Tibial nerve (tissue), 4 donors: ENCODE data around the gene EPHA3. TPM values are rescaled to one million over a fixed set of nuclear protein-coding genes. Genes with fewer than 3 reads are reported as not detected.

Experiments used
- DNase-seq, 2 donors: peaks; one replicate each; pipeline ENCODE4 v3.0.0-alpha.2; 2019; ENCODE audit warnings: low spot score in 2 of 2
- H3K27ac ChIP-seq, 4 donors: fragments of 200-600 bp; sonication (generic) in 3 of 4; one replicate each; pipeline ENCODE4 v1.5.1; 2017 to 2019; ENCODE audit warnings: mild to moderate bottlenecking in 1 of 4
- H3K27me3 ChIP-seq, 2 donors: fragments of 200-600 bp; sonication (generic) in 1 of 2; one replicate each; pipeline versions ENCODE4 v1.5.1 to v1.6.0; 2017 to 2019
- H3K36me3 ChIP-seq, 3 donors: fragments of 200-600 bp; sonication (generic); one replicate each; pipeline ENCODE4 v1.5.1; 2018 to 2019
- H3K4me1 ChIP-seq, 4 donors: fragments of 200-600 bp; sonication (generic) in 3 of 4; one replicate each; pipeline ENCODE4 v1.5.1; 2017 to 2019
- H3K4me3 ChIP-seq, 4 donors: fragments of 200-600 bp; sonication (generic) in 3 of 4; one replicate each; pipeline ENCODE4 v1.5.1; 2017 to 2019; ENCODE audit warnings: mild to moderate bottlenecking in 1 of 4, moderate library complexity in 1 of 4
- H3K9me3 ChIP-seq, 4 donors: fragments of 200-600 bp; sonication (generic) in 3 of 4; one replicate each; pipeline ENCODE4 v1.5.1; 2017 to 2019
- CTCF ChIP-seq, 5 experiments: fragments of 200-600 bp in 3 of 5; fragments of 450-650 bp in 2 of 5; sonication (generic) in 3 of 5; IDR thresholded peaks; one replicate each; pipeline ENCODE4 v1.5.1; 2016 to 2019; ENCODE audit warnings: antibody characterized with exemption in 5 of 5, mild to moderate bottlenecking in 3 of 5, moderate library complexity in 2 of 5
- EP300 ChIP-seq, 2 donors: sonication (generic); formaldehyde crosslinking; IDR thresholded peaks; one replicate each; pipeline ENCODE4 v1.6.1; 2017; ENCODE audit warnings: antibody characterized with exemption in 2 of 2, mild to moderate bottlenecking in 1 of 2
- POLR2A ChIP-seq, 2 donors: fragments of 450-650 bp; IDR thresholded peaks; one replicate each; pipeline ENCODE4 v1.6.1; 2017; ENCODE audit warnings: antibody characterized with exemption in 2 of 2, mild to moderate bottlenecking in 2 of 2, moderate library complexity in 2 of 2
- WGBS, 2 donors: methylation state at CpG; one replicate each; pipeline ENCODE4 v1.1.5; 2018; 5-methylcytosine and 5-hydroxymethylcytosine counted together
- total RNA-seq, 4 donors: library from RNA; depleted of rRNA; stranded (reverse); fragments of >200 nt; gene quantifications; one replicate each; pipeline ENCODE4 v1.1.0, GENCODE V29; 2016

Gene EPHA3
- total RNA-seq, 4 donors from 2014 or later, result 6.1 to 20.1 (median 7.9) TPM

DNA sequence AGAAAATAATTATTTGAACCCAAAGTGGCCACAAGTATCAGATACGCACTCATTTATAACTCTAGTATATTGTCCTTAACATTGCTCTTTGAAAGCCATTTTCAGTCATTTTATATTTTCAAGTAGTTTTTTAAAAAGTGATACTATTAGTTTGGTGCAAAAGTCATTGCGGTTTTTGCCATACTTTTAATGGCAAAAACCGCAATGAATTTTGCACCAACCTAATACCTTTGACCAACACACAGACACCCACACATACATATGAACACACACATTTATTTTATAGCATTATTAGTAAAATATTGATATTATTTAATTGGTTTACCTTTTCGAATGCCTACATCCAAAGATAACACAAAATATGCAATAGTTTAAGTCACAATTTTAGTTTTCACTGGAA, 154.3 kb downstream of the EPHA3 start:
- Histone ChIP-seq H3K27me3 (no peaks in the 10 kb centered on the region), H3K27ac (no peak overlapping the region), H3K4me3 (no peak overlapping the region), H3K4me1 (no peaks in the 10 kb centered on the region), H3K9me3 (no peaks in the 10 kb centered on the region), H3K36me3 (no peaks in the 10 kb centered on the region)
- DNase-seq, result no peak
- 95 to 96% methylated on average over 4 of the region's 4 CpGs for WGBS, 2 donors
- TF ChIP-seq POLR2A (IDR thresholded peaks at IDR 0.05), result no peak
- no peak for TF ChIP-seq CTCF (IDR thresholded peaks at IDR 0.05)
- no peak for TF ChIP-seq EP300 (IDR thresholded peaks at IDR 0.05)

DNA sequence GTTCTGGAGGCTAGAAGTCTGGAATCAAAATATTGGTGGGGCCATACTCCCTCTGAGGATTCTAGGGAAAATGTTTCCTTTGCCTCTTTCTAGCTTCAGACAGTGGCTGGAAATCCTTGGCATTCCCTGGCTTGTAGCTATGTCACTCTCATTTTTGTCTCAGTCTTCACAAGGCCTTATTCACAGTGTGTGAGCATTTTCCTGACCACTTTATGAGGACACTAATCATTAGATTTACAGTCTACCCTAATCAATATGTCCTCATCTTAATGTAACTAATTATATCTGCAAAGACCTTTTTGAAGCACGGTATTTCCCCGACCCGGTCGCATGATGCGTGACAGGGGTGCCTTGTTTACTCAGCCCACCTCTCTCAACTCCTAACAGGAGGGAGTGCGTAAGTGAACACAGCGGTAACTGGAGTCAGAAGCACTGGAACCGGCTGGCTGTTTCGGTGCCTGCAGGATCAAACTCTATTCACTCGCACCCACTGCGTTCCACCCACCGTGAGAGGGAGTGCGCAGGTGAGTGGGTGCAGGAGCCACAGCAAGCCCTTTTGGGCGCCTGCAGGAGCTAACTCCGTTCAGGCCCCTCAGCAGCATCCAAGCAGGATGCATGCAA, 155.0 kb downstream of the EPHA3 start:
- no peaks in the 10 kb centered on the region for H3K9me3 ChIP-seq
- no peak for DNase-seq
- TF ChIP-seq POLR2A (IDR thresholded peaks at IDR 0.05) (no peak), EP300 (IDR thresholded peaks at IDR 0.05) (no peak), CTCF (IDR thresholded peaks at IDR 0.05) (no peak)
- no peak overlapping the region for H3K27ac ChIP-seq
- H3K36me3 ChIP-seq, result no peaks in the 10 kb centered on the region
- no peaks in the 10 kb centered on the region for H3K4me1 ChIP-seq
- 91 to 92% methylated on average over 15 of the region's 15 CpGs for WGBS, 2 donors
- H3K4me3 ChIP-seq, result no peak overlapping the region
- no peaks in the 10 kb centered on the region for H3K27me3 ChIP-seq

DNA sequence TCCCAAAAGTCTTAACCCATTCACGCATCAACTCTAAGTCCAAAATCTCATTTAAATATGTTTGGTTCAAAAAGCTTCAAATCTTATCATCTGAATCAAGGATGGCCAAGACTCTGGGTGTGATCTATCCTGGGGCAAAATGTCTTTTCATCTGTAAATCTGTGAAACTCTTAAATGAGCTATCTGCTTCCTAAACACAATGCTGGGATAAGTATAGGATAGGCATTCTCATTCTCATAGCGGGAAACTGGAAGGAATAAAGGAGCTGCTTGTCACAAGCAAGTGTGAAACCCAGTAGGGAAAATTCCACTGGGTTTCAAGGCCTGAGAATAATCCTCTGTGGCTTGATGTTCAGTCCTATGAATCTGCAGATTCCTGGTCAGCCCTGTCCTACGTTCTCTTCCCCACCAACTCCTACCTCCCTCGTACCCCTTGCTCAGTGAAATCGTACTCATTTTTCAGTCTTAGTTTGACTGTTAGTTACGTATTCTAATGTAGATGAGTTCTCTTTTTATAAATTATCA, 156.7 kb downstream of the EPHA3 start:
- Histone ChIP-seq H3K27ac (no peak overlapping the region), H3K27me3 (no peaks in the 10 kb centered on the region), H3K9me3 (no peaks in the 10 kb centered on the region), H3K4me1 (no peaks in the 10 kb centered on the region), H3K36me3 (no peaks in the 10 kb centered on the region), H3K4me3 (no peak overlapping the region)
- TF ChIP-seq POLR2A (IDR thresholded peaks at IDR 0.05) (no peak), CTCF (IDR thresholded peaks at IDR 0.05) (no peak), EP300 (IDR thresholded peaks at IDR 0.05) (no peak)
- DNase-seq, result no peak
- WGBS, 2 donors, result 88 to 92% methylated on average over 6 of the region's 6 CpGs

- H3K27ac ChIP-seq, result no peak overlapping the region
- TF ChIP-seq POLR2A (IDR thresholded peaks at IDR 0.05) (no peak), EP300 (IDR thresholded peaks at IDR 0.05) (no peak), CTCF (IDR thresholded peaks at IDR 0.05) (no peak)
- H3K36me3 ChIP-seq, result no peaks in the 10 kb centered on the region
- no peaks in the 10 kb centered on the region for H3K9me3 ChIP-seq
- no peaks in the 10 kb centered on the region for H3K27me3 ChIP-seq
- WGBS, 2 donors, result 89 to 97% methylated on average over 1 of the region's 1 CpG
- no peak for DNase-seq
- no peak overlapping the region for H3K4me3 ChIP-seq
- H3K4me1 ChIP-seq, result no peaks in the 10 kb centered on the region
Observed at GRCh38 chr3:89266074-89266473, 158.7 kb downstream of the EPHA3 start.

DNA sequence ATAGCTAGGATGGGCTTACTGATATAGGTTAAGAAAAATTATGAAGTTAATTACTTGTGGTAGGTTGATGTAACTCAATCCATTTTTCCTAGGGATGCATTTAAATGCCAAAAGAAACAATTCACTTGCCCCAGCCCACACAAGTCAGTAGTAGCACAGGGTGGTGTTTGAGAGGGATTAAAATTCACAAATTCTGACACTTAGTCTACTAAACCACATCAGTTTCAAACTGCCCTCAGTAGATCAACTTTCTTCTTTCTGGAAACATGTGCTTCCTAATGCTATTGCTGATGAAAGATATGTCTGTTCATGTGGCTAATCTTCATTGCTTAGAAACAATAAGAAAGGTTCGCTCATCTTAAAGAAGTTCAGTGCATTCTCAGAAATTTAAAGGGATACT, 160.6 kb downstream of the EPHA3 start:
- 71 to 81% methylated on average over 1 of the region's 1 CpG for WGBS, 2 donors

More for the DNA sequence above, 160.6 kb downstream of the EPHA3 start:
- Histone ChIP-seq H3K9me3 (no peaks in the 10 kb centered on the region), H3K36me3 (no peaks in the 10 kb centered on the region), H3K27me3 (no peaks in the 10 kb centered on the region), H3K4me1 (no peaks in the 10 kb centered on the region), H3K27ac (no peak overlapping the region), H3K4me3 (no peak overlapping the region)
- TF ChIP-seq EP300 (IDR thresholded peaks at IDR 0.05) (no peak), CTCF (IDR thresholded peaks at IDR 0.05) (no peak), POLR2A (IDR thresholded peaks at IDR 0.05) (no peak)
- DNase-seq, result no peak
